Activated T-cell treated with anti-CD3 and anti-CD28 coated beads, Interleukin-2, amount 50 U/mL, for 72 hours (primary cell): ENCODE measurements around the gene WDFY4. TPM values are rescaled to one million over a fixed set of nuclear protein-coding genes. Genes with fewer than 3 reads are reported as not detected.

Experiments
- ATAC-seq, 2 donors: fragments of 150-1000 bp; cut with Tn5 transposase; replicated peaks in 1 of 2; 2 replicates each; pipeline ENCODE4 v1.10.0; 2021; ENCODE audit warnings: moderate library complexity in 2 of 2, mild to moderate bottlenecking in 1 of 2
- DNase-seq, 2 donors: peaks; one replicate each; pipeline ENCODE4 v3.0.0; 2021 to 2022; ENCODE audit warnings: mixed read lengths in 1 of 2
- H3K27ac Mint-ChIP-seq: one replicate; pipeline ENCODE4 v1.8.0; 2022; ENCODE audit warnings: mild to moderate bottlenecking, moderate library complexity, mixed read lengths
- H3K27me3 Mint-ChIP-seq: one replicate; pipeline ENCODE4 v1.8.0; 2022; ENCODE audit warnings: low read depth, mixed read lengths
- H3K36me3 Mint-ChIP-seq, 2 donors: one replicate each; pipeline ENCODE4 v1.8.0; 2022; ENCODE audit warnings: mixed read lengths in 2 of 2, mild to moderate bottlenecking in 1 of 2; ENCODE audit not compliant: insufficient read depth in 2 of 2
- H3K4me1 Mint-ChIP-seq: one replicate; pipeline ENCODE4 v1.8.0; 2022; ENCODE audit warnings: low read depth, mixed read lengths
- H3K4me3 Mint-ChIP-seq, 2 donors: one replicate each; pipeline ENCODE4 v1.8.0; 2022; ENCODE audit warnings: mild to moderate bottlenecking in 2 of 2, mixed read lengths in 2 of 2, moderate library complexity in 2 of 2
- H3K9me3 Mint-ChIP-seq, 2 donors: one replicate each; pipeline ENCODE4 v1.8.0; 2022; ENCODE audit warnings: mixed read lengths in 2 of 2
- total RNA-seq, 2 donors: library from RNA; stranded (reverse); gene quantifications; one replicate each; pipeline ENCODE4 v1.2.3, GENCODE V29; 2022

The WDFY4 gene
- total RNA-seq, 2 donors from 2014 or later, result 0.58 to 1.7 TPM

DNA sequence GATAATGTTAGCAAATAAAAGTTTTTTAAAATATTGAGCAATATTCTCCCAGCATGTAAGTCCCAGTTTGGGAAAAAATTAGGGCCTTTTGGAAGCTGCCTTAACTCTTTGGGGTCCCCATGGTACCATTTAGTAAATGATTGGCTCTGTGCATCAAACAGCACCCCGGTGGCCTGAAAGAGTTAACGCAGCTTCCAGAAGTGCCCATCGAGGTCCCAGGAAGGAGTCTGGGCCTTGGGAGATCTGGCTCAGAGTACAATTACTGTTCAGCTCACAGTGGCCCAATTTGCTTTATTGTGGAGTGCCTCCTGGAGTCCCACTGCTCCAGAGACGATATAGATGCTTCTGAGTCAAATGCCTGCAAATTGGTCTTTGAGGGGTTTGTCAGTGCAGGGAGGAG lies 31.7 kb downstream of the WDFY4 start:
- no peak for DNase-seq
- Mint-ChIP-seq H3K4me3 (no peak overlapping the region), H3K4me1 (no peaks in the 10 kb centered on the region), H3K9me3 (no peaks in the 10 kb centered on the region), H3K27me3 (no peaks in the 10 kb centered on the region), H3K27ac (no peak overlapping the region), H3K36me3 (no peaks in the 10 kb centered on the region)
- no peak for ATAC-seq

DNA sequence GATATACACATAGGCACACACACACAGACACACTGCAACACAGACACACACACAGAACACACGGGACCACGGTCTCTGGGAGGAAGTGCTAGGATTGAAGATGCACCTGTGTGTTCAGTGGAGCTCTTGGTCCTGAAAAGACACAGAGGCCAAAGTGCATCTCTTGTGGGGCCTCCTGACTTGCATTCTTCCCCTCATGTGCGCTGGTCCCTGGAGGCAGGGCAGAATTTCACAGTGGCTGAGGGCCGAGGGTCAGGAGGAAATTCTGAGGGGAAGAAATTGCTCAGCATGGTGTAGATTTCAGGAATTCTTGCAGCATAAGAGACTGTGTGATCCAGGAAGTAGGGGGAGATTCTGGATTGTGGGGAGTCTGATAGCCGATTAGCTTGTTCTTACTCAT lies 35.9 kb downstream of the WDFY4 start:
- Mint-ChIP-seq H3K27ac (no peak overlapping the region), H3K36me3 (no peaks in the 10 kb centered on the region), H3K4me3 (no peak overlapping the region), H3K4me1 (no peaks in the 10 kb centered on the region), H3K27me3 (no peaks in the 10 kb centered on the region), H3K9me3 (no peaks in the 10 kb centered on the region)
- no peak for DNase-seq
- no peak for ATAC-seq

DNA sequence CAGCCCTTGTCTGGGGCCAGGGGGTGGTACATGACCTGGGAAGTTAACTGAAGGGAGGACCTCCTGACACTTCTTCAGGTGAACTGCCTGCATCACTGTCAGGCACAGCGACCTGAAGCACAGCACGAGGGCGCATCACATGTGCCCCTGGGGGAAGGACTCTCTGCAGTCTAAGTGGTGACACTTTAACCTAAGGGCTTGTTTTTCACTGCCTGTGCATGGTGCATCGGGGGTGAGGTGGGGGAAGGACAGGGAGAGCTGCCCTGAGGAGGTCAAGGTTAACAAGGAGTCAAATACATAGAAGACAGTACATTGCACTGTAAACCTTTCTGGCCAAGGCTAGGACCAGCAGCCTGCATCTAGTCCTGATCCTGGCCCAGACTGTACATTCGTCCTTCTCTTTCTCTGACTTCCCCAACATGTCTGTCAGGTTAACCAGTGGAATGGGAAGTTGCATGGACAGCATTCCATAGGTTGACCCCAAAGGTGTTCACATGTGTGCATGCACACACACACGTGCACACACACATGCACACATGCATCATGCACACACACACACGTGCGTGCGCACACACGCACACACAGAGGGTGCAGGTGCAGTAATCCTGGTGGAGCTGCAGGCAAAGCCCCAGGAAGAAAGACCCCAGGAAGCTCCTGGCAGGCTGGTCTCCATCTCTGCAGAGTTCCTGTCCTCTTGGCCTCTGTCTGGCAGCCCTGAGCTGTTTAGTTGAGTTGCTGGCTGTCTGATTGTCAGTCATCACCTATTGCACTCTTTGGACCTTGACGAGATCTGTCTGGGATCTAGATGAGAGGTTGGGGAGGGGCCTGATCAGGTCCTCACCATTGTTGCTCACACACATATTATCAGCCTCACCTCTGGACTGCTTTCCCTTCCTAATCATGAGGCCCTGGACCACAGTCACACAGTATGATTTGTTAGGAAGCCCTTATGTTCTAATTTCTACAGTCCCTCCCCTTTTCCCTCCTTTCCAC lies 37.8 kb downstream of the WDFY4 start:
- H3K27ac Mint-ChIP-seq, result no peak overlapping the region
- no peak overlapping the region for H3K4me3 Mint-ChIP-seq
- ATAC-seq, result no peak
- DNase-seq, result no peak
- H3K9me3 Mint-ChIP-seq, result no peaks in the 10 kb centered on the region
- no peaks in the 10 kb centered on the region for H3K4me1 Mint-ChIP-seq
- H3K27me3 Mint-ChIP-seq, result no peaks in the 10 kb centered on the region
- H3K36me3 Mint-ChIP-seq, result no peaks in the 10 kb centered on the region

DNA sequence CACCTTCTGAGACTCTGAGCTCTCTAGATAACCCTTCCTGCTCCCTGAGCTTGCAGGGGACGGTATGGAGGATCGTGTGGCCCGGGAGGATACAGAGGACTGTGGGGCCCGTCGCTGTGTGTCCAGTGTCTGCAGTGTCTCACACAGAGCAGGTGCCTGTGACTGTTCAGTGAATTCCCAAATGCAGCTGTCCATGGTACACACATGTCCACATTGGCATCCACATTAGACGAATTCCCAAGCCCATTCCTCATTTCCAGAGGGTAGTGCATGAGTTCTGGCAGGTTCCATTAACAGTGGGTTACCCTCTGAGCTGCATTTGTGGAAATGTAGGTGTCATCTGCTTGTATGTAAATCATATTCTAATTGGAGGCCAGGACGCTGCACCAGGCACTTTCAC lies 39.5 kb downstream of the WDFY4 start:
- H3K9me3 Mint-ChIP-seq, result no peaks in the 10 kb centered on the region
- DNase-seq (no peak), ATAC-seq (no peak)
- H3K4me1 Mint-ChIP-seq, result no peaks in the 10 kb centered on the region
- H3K4me3 Mint-ChIP-seq, result no peak overlapping the region
- no peaks in the 10 kb centered on the region for H3K36me3 Mint-ChIP-seq
- H3K27me3 Mint-ChIP-seq, result no peaks in the 10 kb centered on the region
- no peak overlapping the region for H3K27ac Mint-ChIP-seq

DNA sequence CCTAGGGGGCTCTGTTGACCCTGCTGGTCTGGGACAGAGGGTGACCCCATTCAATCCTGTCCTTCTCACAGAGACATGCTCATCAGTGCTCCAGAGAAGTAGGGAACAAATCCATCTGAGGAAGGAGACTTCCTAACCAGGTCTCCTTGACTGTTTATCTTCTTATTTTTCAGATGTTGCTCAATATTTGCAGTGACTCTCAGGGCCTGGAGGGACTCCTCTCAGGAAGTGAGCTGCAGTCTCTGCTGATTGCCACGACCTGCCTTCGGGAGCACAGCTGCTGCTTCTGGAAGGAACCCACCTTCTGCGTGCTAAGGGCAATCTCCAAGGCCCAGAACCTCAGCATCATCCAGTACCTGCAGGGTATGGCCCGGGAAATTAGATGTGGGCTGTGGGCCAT lies 41.0 kb downstream of the WDFY4 start:
- H3K9me3 Mint-ChIP-seq, result no peaks in the 10 kb centered on the region
- H3K27me3 Mint-ChIP-seq, result peaks cover 7% of the 10 kb centered on the region
- no peaks in the 10 kb centered on the region for H3K4me1 Mint-ChIP-seq
- DNase-seq, result no peak
- H3K36me3 Mint-ChIP-seq, result no peaks in the 10 kb centered on the region
- H3K27ac Mint-ChIP-seq, result no peak overlapping the region
- ATAC-seq, result no peak
- no peak overlapping the region for H3K4me3 Mint-ChIP-seq

DNA sequence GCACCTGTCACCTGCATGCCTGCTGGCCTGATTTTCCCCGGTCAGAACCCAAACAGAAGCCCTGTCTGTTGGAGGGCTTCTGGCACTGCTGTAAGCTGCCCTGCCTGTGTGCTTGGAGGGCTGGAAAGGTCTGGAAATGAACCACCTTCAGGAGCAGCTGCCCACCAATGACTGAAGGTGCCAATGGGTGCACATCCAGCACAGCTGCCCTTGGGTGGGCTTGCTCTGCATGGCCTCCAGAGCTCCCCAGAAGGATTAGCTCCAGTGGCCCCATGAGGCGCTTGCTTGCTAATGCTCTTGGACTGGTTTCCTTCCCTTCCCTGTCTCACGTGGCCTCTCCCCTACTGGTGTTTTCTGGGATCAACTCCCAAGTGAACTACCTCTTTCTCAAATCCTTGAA lies 43.2 kb downstream of the WDFY4 start:
- no peaks in the 10 kb centered on the region for H3K4me1 Mint-ChIP-seq
- peaks cover 7% of the 10 kb centered on the region for H3K27me3 Mint-ChIP-seq
- H3K36me3 Mint-ChIP-seq, result no peaks in the 10 kb centered on the region
- ATAC-seq (no peak), DNase-seq (no peak)
- no peak overlapping the region for H3K27ac Mint-ChIP-seq
- H3K9me3 Mint-ChIP-seq, result no peaks in the 10 kb centered on the region
- H3K4me3 Mint-ChIP-seq, result no peak overlapping the region

DNA sequence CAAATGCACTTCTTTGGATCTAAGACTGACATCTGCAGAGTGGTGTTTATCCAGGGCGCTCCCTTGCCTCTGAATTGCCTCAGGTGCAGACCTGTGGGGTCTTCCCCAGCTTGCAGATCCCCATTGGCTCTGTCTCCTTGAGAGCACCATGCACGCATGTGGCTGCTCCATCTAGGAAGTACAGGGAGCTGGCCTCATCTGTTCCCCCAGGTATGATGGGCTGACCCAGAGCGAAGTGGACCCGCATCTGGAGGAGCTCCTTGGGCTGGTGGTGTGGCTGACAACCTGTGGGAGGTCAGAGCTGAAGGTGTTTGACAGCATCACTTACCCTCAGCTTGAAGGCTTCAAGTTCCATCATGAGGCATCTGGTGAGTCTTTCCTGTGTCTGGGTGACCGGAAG lies 44.5 kb downstream of the WDFY4 start:
- no peak overlapping the region for H3K27ac Mint-ChIP-seq
- H3K4me3 Mint-ChIP-seq, result no peak overlapping the region
- H3K4me1 Mint-ChIP-seq, result no peaks in the 10 kb centered on the region
- peaks cover 7% of the 10 kb centered on the region for H3K27me3 Mint-ChIP-seq
- no peaks in the 10 kb centered on the region for H3K36me3 Mint-ChIP-seq
- no peaks in the 10 kb centered on the region for H3K9me3 Mint-ChIP-seq
- DNase-seq (no peak), ATAC-seq (no peak)

DNA sequence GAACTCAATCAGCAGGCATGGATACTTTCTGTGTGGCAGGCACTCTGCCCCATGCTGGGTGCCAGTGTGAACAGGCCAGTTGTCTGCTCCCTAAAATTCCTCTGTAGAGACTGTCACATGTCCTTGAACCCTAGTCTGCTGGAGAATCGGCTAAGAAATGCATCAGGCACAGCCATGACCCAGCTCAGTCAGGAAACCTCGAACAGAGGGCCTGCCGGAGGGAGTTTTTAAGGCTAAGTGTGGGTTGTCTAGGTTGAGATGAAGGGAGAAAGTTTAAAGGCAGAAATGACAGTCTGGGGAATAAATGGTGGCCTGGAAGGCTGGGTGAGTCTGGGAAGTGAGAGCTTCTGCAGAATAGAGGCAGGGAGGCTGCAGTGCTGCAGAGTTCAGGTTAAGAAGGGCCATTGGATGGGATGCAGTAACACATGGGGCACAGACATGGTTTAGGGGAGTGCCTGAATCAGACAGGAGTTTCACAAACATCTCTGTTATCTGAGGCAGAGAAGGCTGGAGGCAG lies 45.3 kb downstream of the WDFY4 start:
- Mint-ChIP-seq H3K4me3 (no peak overlapping the region), H3K36me3 (no peaks in the 10 kb centered on the region), H3K27ac (no peak overlapping the region), H3K27me3 (peaks cover 7% of the 10 kb centered on the region), H3K9me3 (no peaks in the 10 kb centered on the region), H3K4me1 (no peaks in the 10 kb centered on the region)
- ATAC-seq (no peak), DNase-seq (no peak)

DNA sequence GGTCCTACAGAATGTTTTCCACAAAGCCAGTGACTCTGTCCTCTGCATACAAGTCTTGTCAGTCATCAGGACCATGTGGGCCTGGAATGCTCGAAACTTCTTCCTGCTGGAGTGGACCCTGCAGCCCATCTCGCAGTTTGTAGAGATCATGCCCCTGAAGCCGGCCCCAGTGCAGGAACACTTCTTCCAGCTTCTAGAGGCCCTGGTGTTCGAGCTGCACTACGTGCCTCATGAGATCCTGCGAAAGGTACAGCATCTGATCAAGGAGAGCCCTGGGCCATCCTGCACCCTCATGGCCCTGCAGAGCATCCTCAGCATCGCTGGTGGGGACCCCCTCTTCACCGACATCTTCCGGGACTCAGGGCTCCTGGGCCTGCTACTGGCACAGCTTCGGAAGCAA lies 46.5 kb downstream of the WDFY4 start:
- DNase-seq, result no peak
- H3K27me3 Mint-ChIP-seq, result peaks cover 7% of the 10 kb centered on the region
- H3K4me1 Mint-ChIP-seq, result no peaks in the 10 kb centered on the region
- no peak overlapping the region for H3K4me3 Mint-ChIP-seq
- ATAC-seq, result no peak
- H3K27ac Mint-ChIP-seq, result no peak overlapping the region
- no peaks in the 10 kb centered on the region for H3K9me3 Mint-ChIP-seq
- H3K36me3 Mint-ChIP-seq, result no peaks in the 10 kb centered on the region

DNA sequence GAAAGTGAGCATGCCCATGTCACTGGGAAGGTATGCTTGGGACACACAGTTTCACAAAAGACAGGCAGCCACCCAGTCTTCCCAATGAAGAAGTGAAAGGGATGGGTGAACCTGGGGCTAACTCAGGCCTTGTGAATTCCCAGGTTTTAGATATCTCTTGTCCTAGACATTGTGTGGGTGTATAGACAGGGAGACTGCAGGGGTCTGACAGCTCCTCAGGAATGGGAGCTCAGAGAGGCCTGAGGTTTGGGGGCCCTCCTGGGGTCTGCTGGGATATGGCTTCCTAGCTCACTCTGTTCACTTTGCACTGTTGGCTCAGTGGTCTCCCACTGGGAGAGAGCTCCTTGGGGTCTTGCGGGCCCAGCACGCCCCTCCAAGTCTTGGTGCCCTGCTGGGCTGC lies 47.0 kb downstream of the WDFY4 start:
- Mint-ChIP-seq H3K27ac (no peak overlapping the region), H3K9me3 (no peaks in the 10 kb centered on the region), H3K4me3 (no peak overlapping the region), H3K27me3 (peaks cover 7% of the 10 kb centered on the region), H3K36me3 (no peaks in the 10 kb centered on the region), H3K4me1 (no peaks in the 10 kb centered on the region)
- ATAC-seq (no peak), DNase-seq (no peak)

DNA sequence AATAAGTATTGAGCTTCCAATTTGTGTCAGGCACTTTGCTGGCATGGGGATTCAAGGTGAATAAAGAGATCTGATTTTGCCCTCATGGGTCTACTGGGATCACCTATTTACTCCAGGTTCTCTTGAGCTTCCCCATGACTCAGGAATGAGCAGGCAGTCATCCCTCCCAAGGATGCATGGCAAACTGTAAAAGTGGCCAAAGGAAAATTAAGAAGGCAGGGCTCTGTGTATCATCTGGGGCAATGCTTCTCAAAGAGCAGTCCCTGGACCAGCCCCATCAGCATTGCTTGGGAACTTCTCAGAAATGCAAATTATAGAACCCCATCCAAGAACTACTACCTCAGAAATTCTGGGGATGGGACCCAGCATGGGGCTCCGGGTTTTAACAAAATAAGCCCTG lies 48.7 kb downstream of the WDFY4 start:
- H3K27me3 Mint-ChIP-seq, result peaks cover 7% of the 10 kb centered on the region
- ATAC-seq, result no peak

DNA sequence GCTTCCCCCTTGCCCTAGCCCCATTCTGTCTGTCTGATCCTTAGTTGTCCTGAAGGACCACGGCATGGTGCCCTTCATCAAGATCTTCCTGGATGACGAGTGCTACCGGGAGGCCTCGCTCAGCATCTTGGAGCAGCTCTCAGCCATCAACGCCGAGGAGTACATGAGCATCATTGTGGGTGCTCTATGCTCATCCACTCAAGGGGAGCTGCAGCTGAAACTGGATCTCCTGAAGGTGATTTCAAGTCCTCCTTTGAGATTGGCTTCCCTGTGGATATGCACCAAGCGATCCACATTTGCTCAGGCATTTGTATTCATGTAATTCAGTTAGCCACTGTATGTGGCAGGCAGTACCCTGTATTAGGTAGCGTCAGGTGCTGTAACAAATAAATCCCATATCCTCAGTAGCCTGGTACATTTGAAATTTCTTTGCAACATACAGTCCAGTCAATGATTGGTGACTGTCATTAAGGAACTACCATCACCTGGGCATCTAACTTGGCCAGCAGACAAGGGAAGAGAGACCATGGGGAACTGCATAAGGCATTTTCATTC lies 51.2 kb downstream of the WDFY4 start:
- no peaks in the 10 kb centered on the region for H3K9me3 Mint-ChIP-seq
- no peak for DNase-seq
- no peak overlapping the region for H3K4me3 Mint-ChIP-seq
- H3K36me3 Mint-ChIP-seq, result no peaks in the 10 kb centered on the region
- no peak overlapping the region for H3K27ac Mint-ChIP-seq
- no peaks in the 10 kb centered on the region for H3K4me1 Mint-ChIP-seq
- ATAC-seq, result no peak
- H3K27me3 Mint-ChIP-seq, result no peaks in the 10 kb centered on the region

More for the DNA sequence above, 48.7 kb downstream of the WDFY4 start:
- H3K4me1 Mint-ChIP-seq, result no peaks in the 10 kb centered on the region
- no peaks in the 10 kb centered on the region for H3K9me3 Mint-ChIP-seq
- H3K27ac Mint-ChIP-seq, result no peak overlapping the region
- no peaks in the 10 kb centered on the region for H3K36me3 Mint-ChIP-seq
- H3K4me3 Mint-ChIP-seq, result no peak overlapping the region
- DNase-seq, result no peak

DNA sequence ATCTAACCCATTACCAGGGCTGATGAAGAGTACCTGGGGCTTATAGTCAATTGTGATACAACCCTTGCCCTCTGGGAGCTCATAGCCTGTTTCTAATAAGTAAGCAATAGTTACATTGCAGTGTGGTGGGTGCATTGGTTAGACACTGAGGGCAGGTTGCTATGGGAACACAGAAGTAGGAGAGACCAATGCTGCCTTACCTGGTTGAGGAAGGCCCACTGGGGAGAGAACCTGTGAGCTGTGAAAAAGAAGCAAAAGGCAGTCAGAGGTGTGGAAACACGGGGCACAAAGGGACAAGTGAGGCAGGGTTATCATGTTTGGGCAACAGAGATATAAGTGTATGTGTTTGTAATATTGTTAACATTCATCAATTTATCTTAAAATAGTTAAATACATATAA lies 51.9 kb downstream of the WDFY4 start:
- no peak for ATAC-seq
- Mint-ChIP-seq H3K9me3 (no peaks in the 10 kb centered on the region), H3K4me1 (no peaks in the 10 kb centered on the region), H3K27ac (no peak overlapping the region), H3K36me3 (no peaks in the 10 kb centered on the region), H3K4me3 (no peak overlapping the region), H3K27me3 (no peaks in the 10 kb centered on the region)
- DNase-seq, result no peak
